ENCODE measurements around the gene PTGES.

PTGES gene

DNA sequence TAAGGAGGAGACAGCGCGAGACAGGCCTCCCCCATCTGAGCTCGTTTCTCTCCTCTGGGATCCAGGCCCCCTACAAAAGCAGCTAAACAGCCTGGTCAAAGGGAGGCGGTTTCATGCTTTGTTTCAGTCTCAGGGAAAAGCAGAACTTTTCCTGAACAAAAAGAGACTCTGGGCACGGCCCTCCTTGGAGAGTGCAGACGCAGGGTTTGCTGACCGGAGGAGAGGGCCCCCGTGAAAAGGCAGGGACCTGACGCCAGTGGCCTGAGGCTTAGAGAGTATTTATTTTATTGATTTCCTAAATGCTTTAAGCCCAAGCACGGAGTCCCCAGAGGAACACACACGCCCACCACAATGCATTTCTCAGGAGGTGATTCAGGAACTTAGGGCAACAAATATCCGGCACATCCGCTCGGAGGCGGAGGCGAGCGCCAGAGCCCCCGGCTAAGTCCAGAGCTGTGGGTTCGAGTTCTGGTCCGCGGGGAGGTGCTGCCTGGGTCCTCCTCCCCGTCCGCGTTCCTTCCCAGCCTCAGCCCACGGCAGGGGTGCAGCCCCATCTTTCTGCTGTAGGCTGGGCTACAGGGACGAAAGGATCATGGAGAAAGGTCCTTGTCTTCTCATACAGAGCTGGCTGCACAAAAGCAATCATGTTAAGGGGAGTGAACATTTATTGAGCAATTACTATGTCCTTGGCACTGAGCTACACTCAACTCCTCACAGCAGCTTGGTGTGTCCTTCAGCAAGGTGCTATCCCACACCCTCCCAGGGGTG lies 40.0 kb downstream of the PTGES start:
- no peak overlapping the region for H3K9ac ChIP-seq
- H4K20me1 ChIP-seq (ENCODE audit: insufficient read depth): no peaks in the 10 kb centered on the region
- H3K36me3 ChIP-seq (ENCODE audit: insufficient read depth): no peaks in the 10 kb centered on the region
- H3K27me3 ChIP-seq (ENCODE audit: insufficient read depth, low read depth): peaks cover 89% of the 10 kb centered on the region
- H3K4me1 ChIP-seq (ENCODE audit: low read depth, poor library complexity, severe bottlenecking): no peaks in the 10 kb centered on the region
- H3K4me3 ChIP-seq (IDR thresholded peaks at IDR 0.05; ENCODE audit: insufficient read depth, low read depth, low read length): no peak overlapping the region
- no peak overlapping the region for H2AFZ ChIP-seq (ENCODE audit: low read depth)
- TF ChIP-seq, protein P1, sequence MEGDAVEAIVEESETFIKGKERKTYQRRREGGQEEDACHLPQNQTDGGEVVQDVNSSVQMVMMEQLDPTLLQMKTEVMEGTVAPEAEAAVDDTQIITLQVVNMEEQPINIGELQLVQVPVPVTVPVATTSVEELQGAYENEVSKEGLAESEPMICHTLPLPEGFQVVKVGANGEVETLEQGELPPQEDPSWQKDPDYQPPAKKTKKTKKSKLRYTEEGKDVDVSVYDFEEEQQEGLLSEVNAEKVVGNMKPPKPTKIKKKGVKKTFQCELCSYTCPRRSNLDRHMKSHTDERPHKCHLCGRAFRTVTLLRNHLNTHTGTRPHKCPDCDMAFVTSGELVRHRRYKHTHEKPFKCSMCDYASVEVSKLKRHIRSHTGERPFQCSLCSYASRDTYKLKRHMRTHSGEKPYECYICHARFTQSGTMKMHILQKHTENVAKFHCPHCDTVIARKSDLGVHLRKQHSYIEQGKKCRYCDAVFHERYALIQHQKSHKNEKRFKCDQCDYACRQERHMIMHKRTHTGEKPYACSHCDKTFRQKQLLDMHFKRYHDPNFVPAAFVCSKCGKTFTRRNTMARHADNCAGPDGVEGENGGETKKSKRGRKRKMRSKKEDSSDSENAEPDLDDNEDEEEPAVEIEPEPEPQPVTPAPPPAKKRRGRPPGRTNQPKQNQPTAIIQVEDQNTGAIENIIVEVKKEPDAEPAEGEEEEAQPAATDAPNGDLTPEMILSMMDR (conservative IDR thresholded peaks at IDR 0.05; ENCODE audit: low read depth, low read length): no peak
- no peaks in the 10 kb centered on the region for H3K79me2 ChIP-seq (ENCODE audit: insufficient read depth, low read depth)
- no peak overlapping the region for H3K27ac ChIP-seq
- no peak overlapping the region for H3K4me2 ChIP-seq

DNA sequence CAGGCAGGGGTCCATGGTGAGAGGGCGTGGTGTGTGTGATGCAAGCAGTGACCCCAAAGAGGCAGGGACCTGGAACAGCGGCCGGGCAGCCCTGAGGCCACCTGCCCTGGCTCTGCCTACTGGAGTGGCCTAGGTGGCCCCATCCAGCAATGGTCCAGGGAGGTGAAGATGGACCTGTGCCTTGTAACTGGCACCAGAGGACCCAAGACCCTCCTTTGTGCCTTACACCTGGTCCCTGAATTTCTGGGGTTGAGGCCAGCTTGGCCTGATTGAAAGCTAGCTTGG lies 42.7 kb downstream of the PTGES start:
- no peaks in the 10 kb centered on the region for H4K20me1 ChIP-seq (ENCODE audit: insufficient read depth)
- H3K79me2 ChIP-seq (ENCODE audit: insufficient read depth, low read depth): no peaks in the 10 kb centered on the region
- H3K27me3 ChIP-seq (ENCODE audit: insufficient read depth, low read depth): peaks cover 81% of the 10 kb centered on the region
- no peak overlapping the region for H3K4me3 ChIP-seq (IDR thresholded peaks at IDR 0.05; ENCODE audit: insufficient read depth, low read depth, low read length)
- H3K4me1 ChIP-seq (ENCODE audit: low read depth, poor library complexity, severe bottlenecking): no peaks in the 10 kb centered on the region
- no peak overlapping the region for H3K4me2 ChIP-seq
- H2AFZ ChIP-seq (ENCODE audit: low read depth): no peak overlapping the region
- H3K36me3 ChIP-seq (ENCODE audit: insufficient read depth): no peaks in the 10 kb centered on the region
- no peak overlapping the region for H3K27ac ChIP-seq
- TF ChIP-seq, protein P1 (conservative IDR thresholded peaks at IDR 0.05; ENCODE audit: low read depth, low read length): no peak
- no peak overlapping the region for H3K9ac ChIP-seq

DNA sequence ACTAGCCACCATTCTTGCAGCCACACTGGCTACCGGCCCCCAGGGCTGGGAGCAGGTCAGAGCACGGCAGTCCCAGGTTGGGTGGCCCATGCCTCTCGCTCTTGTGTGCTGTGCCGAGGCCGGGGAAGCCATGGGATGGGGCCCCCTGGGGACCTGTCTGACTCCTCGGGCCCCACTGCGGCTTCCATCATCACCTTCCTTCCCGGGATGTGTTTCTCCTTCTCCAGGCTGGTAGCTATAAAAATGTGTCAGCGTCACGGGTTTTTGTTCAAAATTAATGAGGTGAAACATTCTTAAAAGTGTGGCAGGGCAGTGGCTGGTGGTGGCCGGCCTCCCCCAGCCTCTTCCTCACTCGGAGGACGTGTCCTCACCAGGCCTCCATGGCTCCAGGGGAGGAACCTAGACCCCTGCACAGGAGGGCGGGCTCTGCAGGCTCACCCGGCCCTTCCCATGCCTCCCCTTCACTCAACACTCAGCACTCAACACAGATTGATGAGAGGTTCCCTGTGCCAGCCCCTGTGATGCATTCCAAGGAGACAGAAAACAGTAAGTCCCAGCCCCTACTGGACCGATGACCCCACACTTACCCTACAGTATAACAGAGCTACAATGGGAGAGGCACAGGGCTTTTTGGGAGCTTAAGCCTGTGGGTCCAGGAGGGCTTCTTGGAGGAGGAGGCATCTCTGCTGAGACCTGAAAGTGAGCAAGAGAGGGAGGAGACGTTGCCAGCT lies 43.2 kb downstream of the PTGES start:
- Histone ChIP-seq H3K4me2 (no peak overlapping the region), H3K27ac (no peak overlapping the region), H4K20me1 (ENCODE audit: insufficient read depth) (no peaks in the 10 kb centered on the region), H2AFZ (ENCODE audit: low read depth) (no peak overlapping the region), H3K9ac (no peak overlapping the region), H3K27me3 (ENCODE audit: insufficient read depth, low read depth) (peaks cover 79% of the 10 kb centered on the region), H3K4me3 (IDR thresholded peaks at IDR 0.05; ENCODE audit: insufficient read depth, low read depth, low read length) (no peak overlapping the region), H3K4me1 (ENCODE audit: low read depth, poor library complexity, severe bottlenecking) (no peaks in the 10 kb centered on the region), H3K79me2 (ENCODE audit: insufficient read depth, low read depth) (no peaks in the 10 kb centered on the region), H3K36me3 (ENCODE audit: insufficient read depth) (no peaks in the 10 kb centered on the region)
- TF ChIP-seq, protein P1 (conservative IDR thresholded peaks at IDR 0.05; ENCODE audit: low read depth, low read length): no peak

DNA sequence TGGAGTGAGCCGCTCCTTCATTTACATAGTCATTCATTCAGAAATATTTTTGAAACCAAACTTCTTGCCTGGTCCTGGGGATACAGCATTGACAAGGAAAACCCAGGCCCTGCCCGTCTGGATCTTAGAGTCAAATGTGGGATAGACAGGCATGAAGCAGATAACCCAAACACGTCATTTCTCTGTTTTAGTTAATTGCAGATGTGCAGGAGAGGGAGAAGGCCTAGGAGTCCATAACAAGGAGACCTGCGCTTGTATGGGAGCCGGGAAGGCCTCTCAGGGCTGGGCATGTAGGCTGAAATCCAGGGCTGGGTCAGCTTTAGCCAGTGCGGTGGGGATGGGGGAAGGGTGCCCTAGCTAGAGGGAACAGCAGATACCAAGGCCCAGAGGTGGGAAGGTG lies 44.0 kb downstream of the PTGES start:
- Histone ChIP-seq H3K36me3 (ENCODE audit: insufficient read depth) (no peaks in the 10 kb centered on the region), H3K27me3 (ENCODE audit: insufficient read depth, low read depth) (peaks cover 79% of the 10 kb centered on the region), H3K4me3 (IDR thresholded peaks at IDR 0.05; ENCODE audit: insufficient read depth, low read depth, low read length) (no peak overlapping the region), H3K27ac (no peak overlapping the region), H4K20me1 (ENCODE audit: insufficient read depth) (no peaks in the 10 kb centered on the region), H2AFZ (ENCODE audit: low read depth) (no peak overlapping the region), H3K4me1 (ENCODE audit: low read depth, poor library complexity, severe bottlenecking) (no peaks in the 10 kb centered on the region), H3K79me2 (ENCODE audit: insufficient read depth, low read depth) (no peaks in the 10 kb centered on the region), H3K4me2 (no peak overlapping the region), H3K9ac (no peak overlapping the region)
- TF ChIP-seq, protein P1 (conservative IDR thresholded peaks at IDR 0.05; ENCODE audit: low read depth, low read length): no peak
